Neural cell (in vitro differentiated cells): Measurements from ENCODE around the gene CST4. TPM values are rescaled to one million over a fixed set of nuclear protein-coding genes. Genes with fewer than 3 reads are reported as not detected.

Experiments used
- H2AFZ ChIP-seq: fragments of 200-600, 300-800 bp; sonication (generic), shearing (Covaris generic); 2 replicates; pipeline ENCODE4 v1.6.0; 2014; ENCODE audit warnings: low read depth, mild to moderate bottlenecking, antibody characterized with exemption, low read length, moderate library complexity
- H3F3A ChIP-seq: fragments of 200-600 bp; shearing (Covaris generic); 2 replicates; pipeline ENCODE4 v1.6.1; 2016; ENCODE audit warnings: mild to moderate bottlenecking, moderate library complexity, mixed read lengths, antibody characterized with exemption, low read length; ENCODE audit not compliant: insufficient read depth, poor library complexity, severe bottlenecking
- H3K27ac ChIP-seq: fragments of 200-600, 300-800 bp; sonication (generic), shearing (Covaris generic); 2 replicates; pipeline ENCODE4 v1.5.1; 2014; ENCODE audit warnings: mild to moderate bottlenecking, low read length, moderate library complexity
- H3K27me3 ChIP-seq: fragments of 300-800, 200-600 bp; sonication (generic), shearing (Covaris generic); 2 replicates; pipeline ENCODE4 v1.6.0; 2014; ENCODE audit warnings: mild to moderate bottlenecking, low read depth, low read length, moderate library complexity; ENCODE audit not compliant: insufficient read depth
- H3K36me3 ChIP-seq: fragments of 300-800, 200-600 bp; sonication (generic), shearing (Covaris generic); 2 replicates; pipeline ENCODE4 v1.5.1; 2014; ENCODE audit warnings: mild to moderate bottlenecking, antibody characterized with exemption, low read length, moderate library complexity; ENCODE audit not compliant: insufficient read depth
- H3K4me2 ChIP-seq: fragments of 300-800, 200-600 bp; sonication (generic), shearing (Covaris generic); 2 replicates; pipeline ENCODE4 v1.6.0; 2014; ENCODE audit warnings: mild to moderate bottlenecking, low read length
- H3K4me3 ChIP-seq: fragments of 300-800, 200-600 bp; sonication (generic), shearing (Covaris generic); 2 replicates; pipeline ENCODE4 v1.5.1; 2014; ENCODE audit warnings: mild to moderate bottlenecking, low read length, moderate library complexity
- H3K79me2 ChIP-seq: fragments of 200-600 bp; shearing (Covaris generic); replicated peaks from 2 replicates; pipeline ENCODE4 v1.6.0; 2014; ENCODE audit warnings: mild to moderate bottlenecking, low read length, moderate library complexity; ENCODE audit not compliant: insufficient read depth
- H3K9ac ChIP-seq: fragments of 300-800, 200-600 bp; sonication (generic), shearing (Covaris generic); 2 replicates; pipeline ENCODE4 v1.6.1; 2016; ENCODE audit warnings: mild to moderate bottlenecking, low read length, mixed read lengths
- H3K9me2 ChIP-seq: fragments of 200-600 bp; shearing (Covaris generic); 2 replicates; pipeline ENCODE4 v1.6.1; 2016; ENCODE audit warnings: mild to moderate bottlenecking, low read length, mixed read lengths; ENCODE audit not compliant: insufficient read depth
- H3K9me3 ChIP-seq: fragments of 200-600, 300-800 bp; sonication (generic), shearing (Covaris generic); 2 replicates; pipeline ENCODE4 v1.6.1; 2016; ENCODE audit warnings: mild to moderate bottlenecking, mixed run types, low read length, moderate library complexity, mixed read lengths
- H4K20me1 ChIP-seq: fragments of 200-600 bp; shearing (Covaris generic); 2 replicates; pipeline ENCODE4 v1.6.1; 2016; ENCODE audit warnings: mild to moderate bottlenecking, mixed run types; ENCODE audit not compliant: insufficient read depth
- EP300 ChIP-seq: fragments of 450-650 bp; conservative IDR thresholded peaks from 2 replicates; pipeline ENCODE4 v1.6.1; 2014; ENCODE audit warnings: antibody characterized with exemption, mild to moderate bottlenecking, moderate library complexity; ENCODE audit not compliant: poor library complexity, severe bottlenecking
- EZH2 ChIP-seq: fragments of 200-600, 300-800 bp; shearing (Covaris generic), sonication (generic); IDR thresholded peaks from 2 replicates; pipeline ENCODE4 v1.6.1; 2014; ENCODE audit warnings: antibody characterized with exemption, low read length, borderline replicate concordance, mild to moderate bottlenecking; ENCODE audit not compliant: insufficient read depth, poor library complexity, severe bottlenecking
- POLR2AphosphoS5 ChIP-seq: IDR thresholded peaks from 2 replicates; pipeline ENCODE4 v1.6.1; 2012
- RAD21 ChIP-seq: fragments of 450-650 bp; conservative IDR thresholded peaks from 2 replicates; pipeline ENCODE4 v1.6.1; 2014; ENCODE audit warnings: antibody characterized with exemption, mild to moderate bottlenecking, moderate library complexity
- SMC3 ChIP-seq: fragments of 450-650 bp; conservative IDR thresholded peaks from 2 replicates; pipeline ENCODE4 v1.6.1; 2014; ENCODE audit warnings: antibody characterized with exemption, mild to moderate bottlenecking, moderate library complexity; ENCODE audit not compliant: poor library complexity
- TAF1 ChIP-seq: IDR thresholded peaks from 2 replicates; pipeline ENCODE4 v1.6.1; 2012; ENCODE audit warnings: low read depth
- polyA plus RNA-seq: library from polyadenylated mRNA; depleted of rRNA; stranded (reverse); fragments of >200 nt; gene quantifications from 2 replicates; pipeline ENCODE4 v1.2.3, GENCODE V29; 2014
- TF ChIP-seq, protein P1 (sequence below): fragments of 450-650 bp; IDR thresholded peaks from 2 replicates; pipeline ENCODE4 v1.5.1; 2014; ENCODE audit warnings: antibody characterized with exemption, mild to moderate bottlenecking, moderate library complexity; ENCODE audit not compliant: poor library complexity, severe bottlenecking
- TF ChIP-seq, protein P2 (sequence below): IDR thresholded peaks from 2 replicates; pipeline ENCODE4 v1.6.1; 2012; ENCODE audit warnings: borderline replicate concordance

The CST4 gene
- polyA plus RNA-seq, 1 donor from 2014 or later: not detected

DNA sequence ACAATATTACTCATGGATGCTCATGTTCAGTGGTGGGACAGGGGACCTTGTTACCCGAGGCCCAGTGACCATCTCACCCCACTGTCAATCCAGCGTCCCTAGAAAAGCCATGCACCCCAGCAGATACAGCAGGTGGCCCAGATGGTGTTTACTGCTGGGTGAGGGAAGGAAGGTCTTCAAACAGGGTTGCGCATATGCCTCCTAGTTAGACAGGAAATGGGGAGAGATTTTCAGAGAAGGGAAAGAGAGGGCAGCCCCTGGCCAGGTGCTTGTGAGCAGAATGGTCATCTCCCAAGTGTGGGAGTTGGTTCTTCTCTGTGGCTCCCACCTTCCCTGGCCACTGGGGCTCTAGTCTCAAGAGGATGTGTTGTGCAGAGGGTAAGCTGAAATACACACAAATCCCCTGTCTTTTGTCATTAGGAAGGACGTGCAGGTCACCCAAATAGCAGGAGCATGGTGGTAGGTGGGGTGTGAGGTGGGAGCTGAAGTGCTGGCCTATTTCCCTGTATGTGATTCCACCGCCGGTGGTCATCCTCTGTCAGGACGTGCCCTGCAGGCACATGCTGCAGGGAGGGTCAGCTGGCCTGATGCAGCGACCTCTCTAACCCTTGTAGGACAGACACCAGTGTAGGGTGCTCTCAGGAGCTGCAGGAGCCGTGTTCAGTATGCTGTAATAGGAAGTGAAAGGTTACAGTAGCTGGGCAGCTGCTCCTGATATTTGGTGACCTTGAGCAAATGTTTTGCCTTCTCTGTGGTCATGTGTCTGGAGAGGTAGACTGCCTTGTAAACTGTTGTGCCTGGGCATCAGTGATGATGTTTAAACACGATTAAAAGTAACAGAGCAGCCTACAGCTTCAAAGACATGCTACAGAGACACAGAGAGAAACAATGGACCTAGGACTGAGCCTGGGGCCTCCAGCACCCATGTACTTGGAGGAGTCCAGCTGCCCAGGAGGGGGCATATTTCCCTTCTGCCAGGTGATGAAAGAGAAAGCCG is 47.9 kb downstream of the CST4 start:
- no peak overlapping the region for H3K4me3 ChIP-seq
- no peak overlapping the region for H3K4me2 ChIP-seq
- no peaks in the 10 kb centered on the region for H3K79me2 ChIP-seq
- no peaks in the 10 kb centered on the region for H3K9me3 ChIP-seq
- no peaks in the 10 kb centered on the region for H3F3A ChIP-seq
- H3K9ac ChIP-seq: no peak overlapping the region
- no peak overlapping the region for H3K27ac ChIP-seq
- H2AFZ ChIP-seq: no peak overlapping the region
- TF ChIP-seq TAF1: no peak
- no peak for TF ChIP-seq EZH2
- TF ChIP-seq RAD21: no peak
- TF ChIP-seq, protein P1, sequence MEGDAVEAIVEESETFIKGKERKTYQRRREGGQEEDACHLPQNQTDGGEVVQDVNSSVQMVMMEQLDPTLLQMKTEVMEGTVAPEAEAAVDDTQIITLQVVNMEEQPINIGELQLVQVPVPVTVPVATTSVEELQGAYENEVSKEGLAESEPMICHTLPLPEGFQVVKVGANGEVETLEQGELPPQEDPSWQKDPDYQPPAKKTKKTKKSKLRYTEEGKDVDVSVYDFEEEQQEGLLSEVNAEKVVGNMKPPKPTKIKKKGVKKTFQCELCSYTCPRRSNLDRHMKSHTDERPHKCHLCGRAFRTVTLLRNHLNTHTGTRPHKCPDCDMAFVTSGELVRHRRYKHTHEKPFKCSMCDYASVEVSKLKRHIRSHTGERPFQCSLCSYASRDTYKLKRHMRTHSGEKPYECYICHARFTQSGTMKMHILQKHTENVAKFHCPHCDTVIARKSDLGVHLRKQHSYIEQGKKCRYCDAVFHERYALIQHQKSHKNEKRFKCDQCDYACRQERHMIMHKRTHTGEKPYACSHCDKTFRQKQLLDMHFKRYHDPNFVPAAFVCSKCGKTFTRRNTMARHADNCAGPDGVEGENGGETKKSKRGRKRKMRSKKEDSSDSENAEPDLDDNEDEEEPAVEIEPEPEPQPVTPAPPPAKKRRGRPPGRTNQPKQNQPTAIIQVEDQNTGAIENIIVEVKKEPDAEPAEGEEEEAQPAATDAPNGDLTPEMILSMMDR: no peak
- TF ChIP-seq EP300: no peak
- TF ChIP-seq, protein P2, sequence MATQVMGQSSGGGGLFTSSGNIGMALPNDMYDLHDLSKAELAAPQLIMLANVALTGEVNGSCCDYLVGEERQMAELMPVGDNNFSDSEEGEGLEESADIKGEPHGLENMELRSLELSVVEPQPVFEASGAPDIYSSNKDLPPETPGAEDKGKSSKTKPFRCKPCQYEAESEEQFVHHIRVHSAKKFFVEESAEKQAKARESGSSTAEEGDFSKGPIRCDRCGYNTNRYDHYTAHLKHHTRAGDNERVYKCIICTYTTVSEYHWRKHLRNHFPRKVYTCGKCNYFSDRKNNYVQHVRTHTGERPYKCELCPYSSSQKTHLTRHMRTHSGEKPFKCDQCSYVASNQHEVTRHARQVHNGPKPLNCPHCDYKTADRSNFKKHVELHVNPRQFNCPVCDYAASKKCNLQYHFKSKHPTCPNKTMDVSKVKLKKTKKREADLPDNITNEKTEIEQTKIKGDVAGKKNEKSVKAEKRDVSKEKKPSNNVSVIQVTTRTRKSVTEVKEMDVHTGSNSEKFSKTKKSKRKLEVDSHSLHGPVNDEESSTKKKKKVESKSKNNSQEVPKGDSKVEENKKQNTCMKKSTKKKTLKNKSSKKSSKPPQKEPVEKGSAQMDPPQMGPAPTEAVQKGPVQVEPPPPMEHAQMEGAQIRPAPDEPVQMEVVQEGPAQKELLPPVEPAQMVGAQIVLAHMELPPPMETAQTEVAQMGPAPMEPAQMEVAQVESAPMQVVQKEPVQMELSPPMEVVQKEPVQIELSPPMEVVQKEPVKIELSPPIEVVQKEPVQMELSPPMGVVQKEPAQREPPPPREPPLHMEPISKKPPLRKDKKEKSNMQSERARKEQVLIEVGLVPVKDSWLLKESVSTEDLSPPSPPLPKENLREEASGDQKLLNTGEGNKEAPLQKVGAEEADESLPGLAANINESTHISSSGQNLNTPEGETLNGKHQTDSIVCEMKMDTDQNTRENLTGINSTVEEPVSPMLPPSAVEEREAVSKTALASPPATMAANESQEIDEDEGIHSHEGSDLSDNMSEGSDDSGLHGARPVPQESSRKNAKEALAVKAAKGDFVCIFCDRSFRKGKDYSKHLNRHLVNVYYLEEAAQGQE: no peak
- TF ChIP-seq SMC3: no peak
- TF ChIP-seq POLR2AphosphoS5: no peak
- H3K27me3 ChIP-seq: peaks cover 4% of the 10 kb centered on the region
- H3K36me3 ChIP-seq: no peaks in the 10 kb centered on the region
- H3K9me2 ChIP-seq: no peaks in the 10 kb centered on the region
- no peaks in the 10 kb centered on the region for H4K20me1 ChIP-seq

DNA sequence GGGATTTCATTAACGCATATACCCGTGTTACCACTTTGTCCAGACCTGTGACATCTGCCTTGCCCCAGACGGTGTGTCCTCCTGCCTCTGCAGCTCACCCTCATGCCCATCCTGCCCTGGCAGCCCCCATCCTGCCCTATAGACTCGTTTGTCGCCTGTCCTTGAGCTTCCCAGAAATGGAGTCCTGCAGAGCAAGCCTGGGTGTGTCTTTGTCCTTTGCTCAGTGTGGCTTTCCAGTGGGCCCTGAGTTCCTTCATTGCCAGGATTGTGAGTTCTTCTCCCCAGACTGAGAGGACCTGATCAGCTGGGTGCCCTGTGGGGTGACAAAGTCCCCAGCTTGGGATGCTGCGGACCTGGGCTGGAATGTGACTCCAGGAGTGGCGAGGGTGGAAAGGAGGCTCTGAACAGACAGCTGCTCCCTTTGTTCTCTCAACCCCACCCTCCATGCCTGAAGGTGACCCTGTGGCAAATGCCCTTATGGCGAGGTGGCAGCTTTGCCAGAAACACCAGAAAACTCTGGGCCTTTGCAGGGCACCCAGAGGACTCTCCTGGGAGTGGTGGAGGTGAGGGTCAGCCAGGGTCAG is 48.7 kb downstream of the CST4 start:
- Histone ChIP-seq H3K79me2 (no peaks in the 10 kb centered on the region), H4K20me1 (no peaks in the 10 kb centered on the region), H3F3A (no peaks in the 10 kb centered on the region), H3K4me2 (no peak overlapping the region), H3K9ac (no peak overlapping the region), H2AFZ (no peak overlapping the region), H3K27me3 (peaks cover 4% of the 10 kb centered on the region), H3K27ac (no peak overlapping the region), H3K9me3 (no peaks in the 10 kb centered on the region), H3K36me3 (no peaks in the 10 kb centered on the region), H3K9me2 (no peaks in the 10 kb centered on the region), H3K4me3 (no peak overlapping the region)
- TF ChIP-seq EP300 (no peak), EZH2 (no peak), POLR2AphosphoS5 (no peak)
- TF ChIP-seq, protein P1: no peak
- TF ChIP-seq, protein P2: no peak
